Tibial nerve (tissue), 3 donors: ENCODE measurements around the gene HIP1R.

Source experiments
- CTCF ChIP-seq, 5 experiments: fragments of 200-600 bp in 3 of 5; fragments of 450-650 bp in 2 of 5; sonication (generic) in 3 of 5; IDR thresholded peaks; one replicate each; pipeline ENCODE4 v1.5.1; 2016 to 2019; ENCODE audit warnings: antibody characterized with exemption in 5 of 5, mild to moderate bottlenecking in 3 of 5, moderate library complexity in 2 of 5
- POLR2A ChIP-seq, 2 donors: fragments of 450-650 bp; IDR thresholded peaks; one replicate each; pipeline ENCODE4 v1.6.1; 2017; ENCODE audit warnings: antibody characterized with exemption in 2 of 2, mild to moderate bottlenecking in 2 of 2, moderate library complexity in 2 of 2

GRCh38 chr12:122834921-122835749 lies at the start of gene HIP1R:
- no peak for TF ChIP-seq CTCF (IDR thresholded peaks at IDR 0.05)
- no peak for TF ChIP-seq POLR2A (IDR thresholded peaks at IDR 0.05)
